GM23338 (cell line): ENCODE data around the gene MYCN. TPM values are rescaled to one million over a fixed set of nuclear protein-coding genes. Genes with fewer than 3 reads are reported as not detected.

Experiments
- ATAC-seq: fragments of 200-7000 bp; cut with Tn5 transposase; 3 replicates; pipeline ENCODE4 v1.9.1; 2020
- DNase-seq: peaks from one replicate; pipeline ENCODE4 v3.0.0-alpha.2; 2015; ENCODE audit warnings: low spot score
- H2AFZ ChIP-seq: fragments of 200-600 bp; sonication (generic); 2 replicates; pipeline ENCODE4 v1.8.0; 2016; ENCODE audit warnings: antibody characterized with exemption, mild to moderate bottlenecking, moderate library complexity
- H3F3A ChIP-seq: fragments of 200-600 bp; sonication (generic); replicated peaks from 2 replicates; pipeline ENCODE4 v1.8.0; 2017; ENCODE audit warnings: antibody characterized with exemption, mixed run types, low read depth
- H3K27ac ChIP-seq: fragments of 200-600 bp; sonication (generic); 2 replicates; pipeline ENCODE4 v1.6.1; 2016; ENCODE audit warnings: low read depth
- H3K27me3 ChIP-seq: fragments of 200-600 bp; sonication (generic); 2 replicates; pipeline ENCODE4 v1.8.0; 2016; ENCODE audit warnings: mild to moderate bottlenecking, mixed run types, moderate library complexity; ENCODE audit not compliant: insufficient read depth
- H3K36me3 ChIP-seq: fragments of 200-600 bp; sonication (generic); 2 replicates; pipeline ENCODE4 v1.8.0; 2016; ENCODE audit warnings: mild to moderate bottlenecking; ENCODE audit not compliant: insufficient read depth
- H3K4me1 ChIP-seq: fragments of 200-600 bp; sonication (generic); 2 replicates; pipeline ENCODE4 v1.8.0; 2016; ENCODE audit warnings: mild to moderate bottlenecking, moderate library complexity; ENCODE audit not compliant: insufficient read depth
- H3K4me2 ChIP-seq: fragments of 200-600 bp; sonication (generic); 2 replicates; pipeline ENCODE4 v1.7.1; 2017; ENCODE audit warnings: mixed run types
- H3K4me3 ChIP-seq: fragments of 200-600 bp; sonication (generic); 2 replicates; pipeline ENCODE4 v1.6.1; 2016; ENCODE audit warnings: mixed run types
- H3K79me2 ChIP-seq: fragments of 200-600 bp; sonication (generic); replicated peaks from 2 replicates; pipeline ENCODE4 v1.8.0; 2017; ENCODE audit warnings: mild to moderate bottlenecking; ENCODE audit not compliant: insufficient read depth
- H3K9me2 ChIP-seq: fragments of 200-600 bp; sonication (generic); 2 replicates; pipeline ENCODE4 v1.8.0; 2017; ENCODE audit not compliant: insufficient read depth
- H4K20me1 ChIP-seq: fragments of 200-600 bp; sonication (generic); replicated peaks from 2 replicates; pipeline ENCODE4 v1.8.0; 2017; ENCODE audit warnings: mild to moderate bottlenecking; ENCODE audit not compliant: insufficient read depth
- H3K27ac Mint-ChIP-seq: 2 replicates; pipeline ENCODE4 v1.8.0; 2020; ENCODE audit warnings: inconsistent platforms, mild to moderate bottlenecking, moderate library complexity, mixed read lengths
- H3K27me3 Mint-ChIP-seq: 3 replicates; pipeline ENCODE4 v1.8.0; 2022; ENCODE audit warnings: low read depth, mild to moderate bottlenecking, moderate library complexity, mixed read lengths, inconsistent platforms; ENCODE audit not compliant: insufficient read depth, poor library complexity
- H3K36me3 Mint-ChIP-seq: 3 replicates; pipeline ENCODE4 v1.8.0; 2021; ENCODE audit warnings: low read depth, mild to moderate bottlenecking, inconsistent platforms, moderate library complexity, mixed read lengths
- H3K4me1 Mint-ChIP-seq: 3 replicates; pipeline ENCODE4 v1.8.0; 2020; ENCODE audit warnings: mild to moderate bottlenecking, inconsistent platforms, mixed read lengths
- H3K4me3 Mint-ChIP-seq: 3 replicates; pipeline ENCODE4 v1.8.0; 2021; ENCODE audit warnings: moderate library complexity, mild to moderate bottlenecking, inconsistent platforms, mixed read lengths
- H3K9me3 Mint-ChIP-seq: 3 replicates; pipeline ENCODE4 v1.8.0; 2020; ENCODE audit warnings: moderate library complexity, mild to moderate bottlenecking, inconsistent platforms, mixed read lengths
- CREB1 ChIP-seq: fragments of 250-450 bp; sonication (Bioruptor Pico); IDR thresholded peaks from 2 replicates; pipeline ENCODE4 v1.5.0; 2020; ENCODE audit warnings: low read depth, mild to moderate bottlenecking, moderate library complexity
- CTCF ChIP-seq, 2 experiments: fragments of 200-600 bp in 1 of 2; sonication (generic) in 1 of 2; conservative IDR thresholded peaks; 2 replicates each; pipeline versions ENCODE4 v1.5.1 to v1.6.1; 2016 to 2017; ENCODE audit warnings: antibody characterized with exemption in 2 of 2, low read depth in 2 of 2, mild to moderate bottlenecking in 2 of 2, moderate library complexity in 1 of 2
- ETS1 ChIP-seq: IDR thresholded peaks from 2 replicates; pipeline ENCODE4 v1.6.1; 2016; ENCODE audit warnings: antibody characterized with exemption
- EZH2 ChIP-seq: fragments of 200-600 bp; sonication (generic); IDR thresholded peaks from one replicate; pipeline ENCODE4 v1.8.0; 2017; ENCODE audit warnings: antibody characterized with exemption, mild to moderate bottlenecking, low read depth; ENCODE audit not compliant: unreplicated experiment
- EZH2phosphoT487 ChIP-seq: fragments of 200-600 bp; sonication (generic); IDR thresholded peaks from one replicate; pipeline ENCODE4 v1.8.1; 2018; ENCODE audit warnings: antibody characterized with exemption; ENCODE audit not compliant: unreplicated experiment
- JUNB ChIP-seq: IDR thresholded peaks from one replicate; pipeline ENCODE4 v1.6.1; 2016; ENCODE audit warnings: antibody characterized with exemption; ENCODE audit not compliant: unreplicated experiment
- POLR2AphosphoS5 ChIP-seq: IDR thresholded peaks from 2 replicates; pipeline ENCODE4 v1.6.1; 2016; ENCODE audit warnings: antibody characterized with exemption, low read depth
- REST ChIP-seq: IDR thresholded peaks from one replicate; pipeline ENCODE4 v1.6.1; 2018; ENCODE audit warnings: antibody characterized with exemption; ENCODE audit not compliant: unreplicated experiment
- ZNF114 ChIP-seq: fragments of 250-450 bp; sonication (Bioruptor Pico); IDR thresholded peaks from 2 replicates; pipeline ENCODE4 v1.5.0; 2020; ENCODE audit warnings: mild to moderate bottlenecking, moderate library complexity
- ZNF331 ChIP-seq: fragments of 250-450 bp; sonication (Bioruptor Pico); IDR thresholded peaks from 2 replicates; pipeline ENCODE4 v1.5.0; 2020; ENCODE audit warnings: low read depth, mild to moderate bottlenecking, moderate library complexity
- polyA plus RNA-seq: library from polyadenylated mRNA; unstranded; fragments of >200 nt; fragmentation: Nextera tagmentation; extraction: Ambion mirVana; gene quantifications from 2 replicates; pipeline ENCODE4 v1.2.1, GENCODE V29; 2016
- total RNA-seq: library from RNA; depleted of rRNA; stranded (reverse); fragments of >200 nt; shearing (Covaris generic); gene quantifications from 2 replicates; pipeline ENCODE4 v1.2.3, GENCODE V29; 2014

The MYCN gene
- total and polyA plus RNA-seq, 2 experiments from 2014 or later: 50.8 to 145 TPM

GRCh38 chr2:15979759-15980604 lies 39.6 kb downstream of the MYCN start (continued):
- TF ChIP-seq REST (no peak), CTCF (conservative IDR thresholded peaks at IDR 0.05; ENCODE audit: low read depth in 2 of 2) (no peak)

GRCh38 chr2:15980605-15981098 lies 40.3 kb downstream of the MYCN start:
- H3K27ac Mint-ChIP-seq: peak overlapping the region; percentile 77; the same call in 1 of the 2 replicates
- no peak overlapping the region for H3K4me3 Mint-ChIP-seq
- peak; percentile 89 for ATAC-seq
- no peak for TF ChIP-seq CTCF (conservative IDR thresholded peaks at IDR 0.05; ENCODE audit: low read depth in 2 of 2)
- peak; percentile 24; the same call in 1 of the 2 replicates for TF ChIP-seq POLR2AphosphoS5
- no peak for TF ChIP-seq ZNF114 (CRISPR knock-in tag)
- no peak for TF ChIP-seq EZH2phosphoT487
- TF ChIP-seq REST: no peak
- no peak for TF ChIP-seq ZNF331 (CRISPR knock-in tag)
- TF ChIP-seq JUNB: no peak
- no peak for TF ChIP-seq EZH2
- no peak for TF ChIP-seq ETS1
- no peak for TF ChIP-seq CREB1 (CRISPR knock-in tag)

More at GRCh38 chr2:15980605-15981098, 40.3 kb downstream of the MYCN start:
- Histone ChIP-seq H2AFZ (no peak overlapping the region), H3F3A (peaks cover 8% of the 10 kb centered on the region; the same call in 1 of the 2 replicates), H3K9me2 (no peaks in the 10 kb centered on the region), H3K79me2 (no peaks in the 10 kb centered on the region), H3K27ac (peak overlapping the region; percentile 29), H3K4me2 (no peak overlapping the region), H3K4me1 (peaks cover 50% of the 10 kb centered on the region), H3K36me3 (no peaks in the 10 kb centered on the region), H4K20me1 (no peaks in the 10 kb centered on the region), H3K27me3 (no peaks in the 10 kb centered on the region), H3K4me3 (no peak overlapping the region)
- Mint-ChIP-seq H3K27me3 (peaks cover 4% of the 10 kb centered on the region), H3K9me3 (no peaks in the 10 kb centered on the region; the same call in 2 of the 3 replicates), H3K36me3 (peaks cover 2% of the 10 kb centered on the region; the same call in 1 of the 3 replicates), H3K4me1 (peaks cover 45% of the 10 kb centered on the region)
- peak; percentile 93 for DNase-seq
